ENCODE data around the gene GLMP. TPM values are rescaled to one million over a fixed set of nuclear protein-coding genes. Genes with fewer than 3 reads are reported as not detected.
"Not testable (repeated sequence)": the region's sequence is repeated elsewhere in the genome, so short reads cannot be mapped to it uniquely, and the experiment has no call there.

GLMP gene, protein sequence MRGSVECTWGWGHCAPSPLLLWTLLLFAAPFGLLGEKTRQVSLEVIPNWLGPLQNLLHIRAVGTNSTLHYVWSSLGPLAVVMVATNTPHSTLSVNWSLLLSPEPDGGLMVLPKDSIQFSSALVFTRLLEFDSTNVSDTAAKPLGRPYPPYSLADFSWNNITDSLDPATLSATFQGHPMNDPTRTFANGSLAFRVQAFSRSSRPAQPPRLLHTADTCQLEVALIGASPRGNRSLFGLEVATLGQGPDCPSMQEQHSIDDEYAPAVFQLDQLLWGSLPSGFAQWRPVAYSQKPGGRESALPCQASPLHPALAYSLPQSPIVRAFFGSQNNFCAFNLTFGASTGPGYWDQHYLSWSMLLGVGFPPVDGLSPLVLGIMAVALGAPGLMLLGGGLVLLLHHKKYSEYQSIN
- polyA plus RNA-seq: 10 to 100 TPM; 19.3 to 41.2 (median 37.2) TPM

DNA sequence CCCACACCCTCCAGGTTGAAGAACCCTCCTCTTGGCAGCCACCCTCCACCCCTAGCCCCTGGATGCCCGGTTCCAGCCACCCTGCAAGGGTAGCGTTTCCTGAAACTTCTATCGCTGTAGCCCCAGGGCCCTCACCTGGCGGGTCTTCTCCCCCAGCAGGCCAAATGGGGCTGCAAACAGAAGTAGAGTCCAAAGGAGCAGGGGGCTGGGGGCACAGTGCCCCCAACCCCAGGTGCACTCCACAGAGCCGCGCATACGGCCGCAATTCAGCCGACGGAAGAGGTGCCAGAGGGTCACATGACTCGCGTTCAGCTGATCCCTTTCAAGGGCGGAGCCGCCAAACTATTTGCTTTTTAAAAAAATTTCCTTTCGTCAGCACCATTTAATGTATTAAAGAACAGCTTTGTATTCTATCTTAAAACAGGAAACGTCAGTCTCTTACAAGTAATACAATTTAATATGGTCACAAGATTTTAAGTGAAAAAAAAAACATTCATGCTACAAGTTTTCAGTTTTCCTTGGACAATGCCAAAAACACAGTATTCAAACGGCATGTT, at the start of gene GLMP:
GLMP (minus strand) TSS at position 289 of the 557 bp plus-strand sequence; CDS start at position 255, 34 bp downstream.
- 0 to 1% (median 1%) methylated on average over 17 of the region's 17 CpGs for WGBS, 3 donors
- H3K27ac ChIP-seq (ENCODE audit: low read depth, low read length): no peak within 1 kb of the TSS

DNA sequence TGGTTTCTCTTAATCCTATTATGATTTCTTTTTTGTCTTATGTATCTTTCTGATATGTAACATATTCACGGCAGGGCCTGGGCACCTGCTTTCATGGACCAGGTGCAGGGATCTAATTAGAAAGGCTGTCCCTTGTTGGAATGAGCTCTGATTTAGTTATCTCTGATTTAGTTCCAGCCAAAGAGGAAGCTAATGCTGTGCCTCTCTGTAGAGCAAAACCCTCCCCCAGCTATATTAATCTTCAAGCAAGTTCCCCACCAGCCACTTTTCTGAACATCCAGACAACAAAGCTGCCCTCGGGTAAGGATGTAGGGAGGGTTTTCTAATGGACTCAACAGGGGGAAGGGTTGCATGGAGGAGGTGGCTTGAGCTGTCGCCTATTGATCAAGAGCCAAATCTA, 48.9 kb upstream of the GLMP start:
- no peak overlapping the region for H3K27ac ChIP-seq (ENCODE audit: low read depth, low read length)
- 59 to 68% (median 61%) methylated on average over 3 of the region's 3 CpGs for WGBS, 3 donors

DNA sequence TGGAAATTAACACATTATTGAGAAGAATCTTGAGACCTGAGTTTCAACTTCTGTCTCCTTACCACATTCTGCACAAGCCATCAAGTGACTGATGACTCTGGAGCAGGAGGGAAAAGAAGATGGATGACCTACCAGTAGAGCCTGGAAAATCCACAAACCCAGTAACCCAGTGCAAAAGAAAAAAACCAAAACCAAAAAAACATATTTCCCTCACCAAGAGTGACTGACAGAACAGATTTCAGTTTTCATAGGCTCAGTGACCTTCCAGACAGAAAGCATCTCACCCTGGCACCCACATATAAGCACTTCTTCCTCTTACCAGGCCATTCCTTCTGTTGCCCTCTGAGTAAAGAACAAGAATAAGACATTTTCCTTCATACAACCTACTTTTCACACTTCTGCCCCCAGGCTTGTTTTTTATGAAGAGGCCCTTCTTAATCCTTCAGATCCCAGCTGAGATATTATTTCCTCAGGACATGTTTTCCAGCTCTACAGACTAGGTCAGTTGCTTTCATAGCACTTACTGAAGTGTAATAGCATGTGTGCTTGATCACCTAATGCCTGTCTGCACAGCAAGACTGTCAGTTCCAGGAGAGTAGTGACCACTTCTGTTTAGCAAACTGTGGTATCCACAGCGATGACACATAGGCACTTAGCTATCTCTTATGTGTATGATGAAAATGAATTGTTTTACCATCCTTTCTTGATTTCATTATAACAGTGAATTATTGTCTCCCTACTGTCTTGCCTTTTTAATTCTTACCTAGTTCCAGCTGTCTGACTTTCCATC, 46.9 kb upstream of the GLMP start:
- no peak overlapping the region for H3K27ac ChIP-seq (ENCODE audit: low read depth, low read length)
- WGBS, 3 donors: 79 to 95% (median 90%) methylated on average over 1 of the region's 1 CpG

DNA sequence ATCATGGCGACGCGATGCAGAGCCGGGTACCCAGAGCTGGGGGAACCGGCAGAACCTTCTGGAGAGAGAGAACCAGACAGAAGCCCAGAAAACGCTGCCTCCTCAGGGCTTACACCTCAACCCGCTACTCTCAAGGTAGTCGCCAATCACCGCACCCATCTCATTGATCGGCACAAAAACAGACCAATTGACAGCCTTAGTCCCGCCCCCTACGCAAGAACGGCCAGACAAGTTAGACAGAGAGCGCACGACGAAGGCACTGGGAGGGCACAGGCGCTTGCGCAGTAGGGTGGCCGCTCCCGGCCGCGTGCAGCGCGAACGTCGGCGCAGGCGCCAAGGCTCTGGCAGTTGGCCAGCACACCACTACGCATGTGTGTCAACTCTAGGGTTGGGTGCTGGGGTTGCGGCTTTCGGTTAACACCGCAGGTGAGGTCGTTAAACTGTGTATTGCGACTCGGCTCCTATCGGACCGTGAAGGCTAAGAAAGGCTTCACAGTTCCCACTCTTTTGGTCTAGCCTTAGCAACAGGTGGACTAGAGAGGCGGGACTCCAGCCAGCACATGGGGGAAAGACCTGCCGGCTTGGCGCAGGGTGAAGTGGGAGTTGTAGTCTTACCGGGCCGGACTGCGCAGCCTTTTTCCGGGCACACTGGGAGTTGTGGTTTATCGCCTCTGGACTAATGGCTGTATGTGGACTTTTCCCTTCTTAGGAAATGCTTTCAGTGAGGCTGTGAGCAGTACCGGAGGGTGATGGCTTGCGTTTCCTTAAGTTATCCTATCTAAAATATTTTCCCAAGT, 42.9 kb upstream of the GLMP start, which contains the start of the genes CCT3 and TSACC:
CCT3 (minus strand) TSS at position 113 of the 797 bp plus-strand sequence; CDS start at position 5, 108 bp downstream.
TSACC (plus strand) TSS at position 347 of the 797 bp plus-strand sequence. CDS start 1,232 bp downstream, outside the sequence.
- WGBS, 3 donors: 0 to 1% (median 0%) methylated on average over 46 to 47 of the region's 47 CpGs
- no peak within 1 kb of the TSS for H3K27ac ChIP-seq (ENCODE audit: low read depth, low read length)

DNA sequence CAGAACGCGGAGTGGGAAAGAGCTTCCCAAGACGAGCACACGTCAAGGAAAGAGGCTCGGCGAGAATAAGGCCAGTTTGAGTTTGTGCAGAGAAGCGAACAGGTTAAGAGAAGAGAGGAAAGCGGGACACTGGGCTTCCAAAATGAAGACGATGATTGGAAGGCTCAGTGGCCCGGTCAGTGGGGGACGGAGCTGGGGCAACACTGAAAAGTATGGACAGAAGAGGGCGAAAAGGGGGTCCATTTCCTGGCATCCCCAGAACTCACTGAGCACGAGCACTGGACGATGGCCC, 42.4 kb upstream of the GLMP start:
- H3K27ac ChIP-seq (ENCODE audit: low read depth, low read length): no peak overlapping the region
- 0 to 1% (median 1%) methylated on average over 14 of the region's 14 CpGs for WGBS, 3 donors

DNA sequence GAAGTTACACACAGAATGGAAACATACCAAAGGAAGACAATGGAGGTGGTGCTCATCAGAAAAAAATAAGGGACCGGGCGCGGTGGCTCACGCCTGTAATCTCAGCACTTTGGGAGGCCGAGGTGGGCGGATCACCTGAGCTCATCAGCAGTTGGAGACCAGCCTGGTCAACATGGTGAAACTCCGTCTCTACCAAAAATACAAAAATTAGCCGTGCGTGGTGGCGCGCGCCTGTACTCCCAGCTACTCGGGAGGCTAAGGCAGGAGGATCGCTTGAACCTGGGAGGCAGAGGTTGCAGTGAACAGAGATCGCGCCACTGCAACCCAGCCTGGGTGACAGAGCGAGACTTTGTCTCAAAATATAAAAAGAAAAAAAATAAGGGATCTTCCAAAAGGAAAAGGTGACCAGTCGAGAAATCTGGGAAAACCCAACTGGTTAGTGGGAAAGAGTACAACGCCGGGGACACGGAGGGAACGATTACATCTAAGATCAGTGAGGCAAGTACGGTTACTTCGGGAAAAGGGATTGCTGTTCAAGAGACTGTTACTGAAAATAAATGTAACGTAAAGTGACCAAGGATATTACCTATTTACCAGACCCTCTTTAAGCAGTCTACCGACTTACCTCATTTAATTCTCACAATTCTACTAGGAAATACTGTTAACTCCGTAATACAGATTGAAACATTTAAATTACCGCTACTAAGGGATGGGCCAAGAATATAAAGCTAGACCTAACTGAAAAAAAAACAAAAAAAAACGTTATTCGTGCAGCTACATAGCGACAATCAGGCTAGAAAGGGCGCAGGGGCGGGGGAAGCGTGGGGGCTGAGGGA, 41.8 kb upstream of the GLMP start:
- H3K27ac ChIP-seq (ENCODE audit: low read depth, low read length): no peak overlapping the region

DNA sequence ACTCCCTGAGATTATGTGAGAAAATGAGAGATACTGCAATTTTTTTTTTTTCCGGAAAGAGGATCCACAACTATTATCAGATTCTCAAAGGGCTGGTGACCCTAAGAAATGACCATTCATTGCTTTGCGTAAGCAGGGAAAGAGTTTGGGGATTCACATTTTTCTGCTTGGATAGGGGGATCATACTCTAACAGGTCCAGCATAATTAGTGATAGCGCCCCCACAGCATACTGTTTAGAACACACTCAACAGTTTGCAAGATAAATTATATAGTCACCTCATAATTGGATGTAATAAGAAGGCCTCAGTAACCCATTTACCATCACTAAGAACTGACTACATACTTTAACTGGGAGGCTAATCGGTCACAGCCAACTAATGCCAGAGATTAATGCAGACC, 40.8 kb upstream of the GLMP start:
- H3K27ac ChIP-seq (ENCODE audit: low read depth, low read length): no peak overlapping the region
- WGBS, 3 donors: 66 to 88% (median 84%) methylated on average over 4 of the region's 4 CpGs

More for the DNA sequence above, 41.8 kb upstream of the GLMP start:
- WGBS, 3 donors: 30 to 35% (median 32%) methylated on average over 34 of the region's 34 CpGs

DNA sequence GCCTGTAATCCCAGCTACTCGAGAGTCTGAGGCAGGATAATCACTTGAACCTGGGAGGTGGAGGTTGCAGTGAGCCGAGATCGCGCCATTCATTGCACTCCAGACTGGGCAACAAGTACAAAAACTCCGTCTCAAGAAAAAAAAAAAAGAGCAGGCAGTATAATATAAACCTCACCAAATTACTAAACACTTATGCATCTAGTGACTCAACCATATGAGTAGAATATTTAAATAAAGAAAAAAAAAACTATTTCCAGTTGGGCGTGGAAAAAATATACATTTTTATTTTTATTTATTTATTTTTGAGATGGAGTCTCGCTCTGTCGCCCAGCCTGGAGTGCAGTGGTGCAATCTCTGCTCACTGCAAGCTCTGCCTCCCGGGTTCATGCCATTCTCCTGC, 27.7 kb upstream of the GLMP start:
- 91 to 98% (median 95%) methylated on average over 9 of the region's 9 CpGs for WGBS, 3 donors
- H3K27ac ChIP-seq (ENCODE audit: low read depth, low read length): not testable (repeated sequence)

DNA sequence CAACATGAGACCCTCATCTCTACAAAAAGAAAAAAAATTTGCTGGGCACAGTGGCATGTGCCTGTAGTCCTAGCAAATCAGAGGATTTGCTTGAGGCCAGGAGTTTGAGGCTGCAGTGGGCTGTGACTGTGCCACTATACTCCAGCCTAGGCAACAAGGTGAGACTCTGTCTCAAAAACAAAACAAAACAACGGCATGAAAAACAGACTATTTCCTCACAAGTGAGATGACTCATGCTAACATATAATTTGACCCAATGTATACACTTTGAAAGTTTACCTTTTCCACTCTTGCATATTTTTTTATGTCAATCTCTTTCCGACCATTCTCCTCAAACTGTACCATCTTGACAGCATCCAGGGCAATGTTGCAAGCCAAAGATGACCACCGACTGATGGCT, 25.1 kb upstream of the GLMP start:
- no peak overlapping the region for H3K27ac ChIP-seq (ENCODE audit: low read depth, low read length)
- 82 to 87% (median 84%) methylated on average over 3 of the region's 3 CpGs for WGBS, 3 donors

DNA sequence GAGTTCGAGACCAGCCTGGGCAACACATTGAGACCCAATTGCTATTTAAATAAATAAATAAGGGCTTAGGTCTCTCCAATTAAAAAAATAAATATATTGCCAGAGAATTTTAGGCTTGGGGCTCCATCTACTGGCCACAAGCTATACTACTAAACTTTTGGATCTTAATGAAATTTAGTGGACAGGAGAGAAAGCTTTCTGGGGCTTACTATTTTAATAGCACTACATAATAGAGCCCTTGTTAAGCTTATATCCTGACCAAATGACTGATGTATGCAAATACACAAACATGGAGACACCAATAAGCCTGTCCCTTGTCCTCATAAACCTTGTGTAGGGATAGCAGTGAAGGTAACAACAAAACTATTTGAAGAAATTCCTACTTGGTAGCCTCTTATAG, 24.2 kb upstream of the GLMP start:
- 50 to 92% (median 82%) methylated on average over 1 of the region's 1 CpG for WGBS, 3 donors
- H3K27ac ChIP-seq (ENCODE audit: low read depth, low read length): no peak overlapping the region

DNA sequence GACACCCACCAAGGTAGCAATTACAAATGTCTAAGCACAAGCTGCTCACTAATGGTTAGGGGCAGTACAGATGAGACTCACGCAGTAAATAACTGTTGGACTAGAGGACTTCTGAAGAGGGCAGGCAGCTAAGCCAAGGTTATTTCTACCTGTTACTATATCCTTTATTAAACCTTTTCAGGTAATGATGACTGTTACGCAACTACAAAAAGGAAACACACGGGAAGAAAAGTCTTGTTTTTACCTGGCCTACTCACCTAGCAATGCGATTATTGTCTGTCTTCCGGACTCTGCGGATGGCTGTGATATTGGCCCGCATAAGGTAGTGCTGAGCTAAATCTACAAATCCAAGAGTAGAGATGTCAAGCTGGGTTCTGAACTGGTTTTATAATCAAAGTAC, 21.4 kb upstream of the GLMP start:
- H3K27ac ChIP-seq (ENCODE audit: low read depth, low read length): no peak overlapping the region
- 89 to 94% (median 92%) methylated on average over 7 of the region's 7 CpGs for WGBS, 3 donors

DNA sequence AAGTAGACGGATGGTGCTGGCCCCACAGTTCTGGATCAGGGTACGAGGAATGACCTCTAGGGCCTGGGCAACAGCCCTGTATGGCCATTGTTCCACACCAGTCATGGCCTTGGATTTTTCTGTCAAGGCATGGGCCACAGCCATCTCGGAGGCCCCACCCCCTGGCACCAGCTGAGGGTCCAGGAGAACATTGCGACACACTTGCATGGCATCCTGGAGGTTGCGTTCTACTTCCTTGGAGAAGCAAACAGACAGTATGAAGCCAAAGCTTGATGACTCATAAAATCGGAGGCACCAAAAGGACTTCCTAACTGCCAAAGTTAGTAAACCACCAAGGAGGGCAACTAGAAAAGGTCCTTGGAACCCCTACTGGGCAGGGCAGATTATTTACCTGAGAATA, 15.5 kb upstream of the GLMP start:
- no peak overlapping the region for H3K27ac ChIP-seq (ENCODE audit: low read depth, low read length)
- 61 to 86% (median 64%) methylated on average over 6 of the region's 6 CpGs for whole genome bisulfite sequencing, 3 donors

DNA sequence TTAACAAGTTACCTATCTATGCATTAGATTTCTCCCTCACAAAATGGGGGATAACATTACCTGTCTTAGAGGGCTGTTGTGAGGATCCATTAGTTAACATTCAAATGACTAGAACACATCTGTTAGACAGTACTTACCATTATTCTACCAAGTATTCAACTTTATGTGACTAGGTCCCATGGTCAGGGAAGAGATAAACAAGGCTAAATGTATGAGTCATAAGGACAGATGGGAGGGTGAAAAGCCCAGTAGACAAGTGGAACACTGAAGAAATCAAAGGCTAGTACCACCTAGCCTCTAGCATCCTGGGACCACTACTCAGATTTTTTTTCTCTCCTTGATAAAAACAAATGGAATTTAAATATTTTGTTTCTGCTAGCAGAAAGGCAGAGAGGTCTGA, 12.6 kb upstream of the GLMP start:
- no peak overlapping the region for H3K27ac ChIP-seq (ENCODE audit: low read depth, low read length)

DNA sequence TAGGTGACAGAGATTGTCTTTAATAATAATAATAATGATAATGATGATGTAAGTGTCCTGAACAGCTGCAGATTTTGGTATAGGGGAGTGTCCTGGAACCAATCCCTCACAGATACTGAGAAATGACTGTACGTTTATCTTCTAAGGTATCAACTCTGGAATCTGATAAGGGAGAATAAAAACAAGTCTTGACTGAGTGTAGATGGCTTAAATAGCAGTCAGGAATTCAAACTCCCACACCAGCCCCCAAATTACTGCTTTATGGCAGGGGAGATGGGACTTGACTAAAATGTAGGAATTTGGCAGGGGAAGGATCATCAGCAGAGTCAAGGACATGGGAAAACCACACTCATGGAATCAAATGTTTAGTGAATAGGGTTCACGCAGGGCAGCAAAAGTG, 9.7 kb upstream of the GLMP start:
- WGBS, 3 donors: 63 to 85% (median 74%) methylated on average over 2 of the region's 2 CpGs
- H3K27ac ChIP-seq (ENCODE audit: low read depth, low read length): no peak overlapping the region

DNA sequence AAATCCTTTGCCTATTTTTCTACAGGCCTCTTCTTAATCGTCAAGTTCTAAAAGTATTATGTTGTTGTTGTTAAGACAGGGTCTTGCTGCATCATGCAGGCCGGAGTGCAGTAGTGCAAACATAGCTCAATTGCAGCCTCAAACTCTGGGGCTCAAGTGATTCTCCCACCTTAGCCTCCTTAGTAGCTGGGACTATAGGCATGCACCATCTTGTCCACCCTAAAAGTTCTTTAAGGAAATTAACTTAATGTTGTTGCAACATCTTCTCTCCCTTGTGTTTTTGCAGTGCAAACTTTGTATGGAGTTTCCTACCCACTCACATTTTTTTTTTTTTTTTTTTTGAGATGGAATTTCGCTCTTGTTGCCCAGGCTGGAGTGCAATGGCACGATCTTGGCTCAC, 7.8 kb upstream of the GLMP start:
- H3K27ac ChIP-seq (ENCODE audit: low read depth, low read length): no peak overlapping the region
- WGBS, 3 donors: 81 to 96% (median 90%) methylated on average over 2 to 4 of the region's 4 CpGs

DNA sequence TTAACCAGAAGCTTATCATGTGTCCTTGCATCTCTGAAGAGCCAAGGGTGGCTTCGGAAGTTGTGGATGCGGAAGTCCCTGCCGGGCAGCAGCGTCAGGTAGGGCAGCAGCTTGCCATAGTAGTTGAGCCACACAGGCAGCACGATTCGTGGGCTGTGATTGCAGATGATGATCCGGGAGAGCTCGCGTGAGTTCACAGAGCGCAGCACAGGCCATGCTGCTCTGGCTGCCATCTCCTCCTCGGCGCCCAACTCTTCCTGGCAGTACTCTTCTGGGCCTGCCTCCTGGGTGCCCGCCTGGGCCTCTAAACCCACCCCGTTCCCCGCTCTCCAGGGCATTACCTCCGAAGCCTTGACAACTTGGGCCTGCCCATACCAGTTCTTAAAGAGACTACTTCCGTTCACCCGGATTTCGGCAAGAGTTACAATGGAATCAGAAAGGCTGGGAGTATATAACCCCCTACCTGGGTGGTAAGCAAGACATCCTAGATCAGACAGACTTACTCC, 3.4 kb upstream of the GLMP start, which contains the start of gene VHLL:
VHLL (minus strand) TSS at position 456 of the 506 bp plus-strand sequence; CDS start at position 338, 118 bp downstream.
- no peak within 1 kb of the TSS for H3K27ac ChIP-seq (ENCODE audit: low read depth, low read length)
- WGBS, 3 donors: 88 to 94% (median 92%) methylated on average over 19 of the region's 19 CpGs

DNA sequence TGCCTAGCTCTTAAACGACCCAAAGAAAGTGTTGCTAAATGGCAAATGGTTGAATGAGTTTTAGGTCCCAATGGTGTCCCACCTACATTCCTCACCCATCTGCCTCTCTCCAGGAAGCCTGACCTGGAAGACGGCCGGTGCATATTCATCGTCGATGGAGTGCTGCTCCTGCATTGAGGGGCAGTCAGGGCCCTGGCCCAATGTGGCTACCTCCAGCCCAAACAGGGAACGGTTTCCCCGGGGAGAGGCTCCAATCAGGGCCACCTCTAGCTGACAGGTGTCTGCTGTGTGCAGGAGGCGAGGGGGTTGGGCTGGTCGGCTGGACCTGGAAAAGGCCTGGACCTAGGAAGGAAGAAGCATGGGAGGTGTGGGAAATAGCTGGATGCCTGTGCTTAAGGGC, 1.6 kb downstream of the GLMP start:
- H3K27ac ChIP-seq (ENCODE audit: low read depth, low read length): no peak overlapping the region
- 87 to 92% (median 90%) methylated on average over 9 of the region's 9 CpGs for WGBS, 3 donors

DNA sequence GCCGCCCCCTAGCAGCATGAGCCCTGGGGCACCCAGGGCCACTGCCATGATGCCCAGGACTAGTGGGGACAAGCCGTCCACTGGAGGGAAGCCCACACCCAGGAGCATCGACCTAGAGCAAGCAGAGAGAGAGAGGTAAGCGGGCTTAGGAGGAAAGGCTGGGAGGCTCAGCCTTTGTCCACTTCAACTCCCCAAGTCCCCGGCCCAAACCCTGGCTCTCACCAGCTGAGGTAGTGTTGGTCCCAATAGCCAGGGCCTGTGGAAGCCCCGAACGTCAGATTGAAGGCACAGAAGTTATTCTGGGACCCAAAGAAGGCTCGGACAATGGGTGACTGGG, 2.4 kb downstream of the GLMP start:
- no peak overlapping the region for H3K27ac ChIP-seq (ENCODE audit: low read depth, low read length)
- 88 to 96% (median 94%) methylated on average over 8 of the region's 8 CpGs for WGBS, 3 donors
